Muscle layer of colon (tissue), 2 donors: Measurements from ENCODE around the gene AOPEP.

ENCODE experiments used
- H3K27ac ChIP-seq: one replicate; pipeline ENCODE4 v1.7.0; 2013; ENCODE audit warnings: low read depth, mild to moderate bottlenecking, low read length, moderate library complexity
- H3K27me3 ChIP-seq, 2 donors: one replicate each; pipeline ENCODE4 v1.7.0; 2013; ENCODE audit warnings: low read length in 2 of 2, mild to moderate bottlenecking in 2 of 2; ENCODE audit not compliant: insufficient read depth in 2 of 2, control insufficient read depth in 1 of 2
- H3K36me3 ChIP-seq: one replicate; pipeline ENCODE4 v1.7.0; 2013; ENCODE audit warnings: mild to moderate bottlenecking, low read length; ENCODE audit not compliant: insufficient read depth
- H3K4me1 ChIP-seq: one replicate; pipeline ENCODE4 v1.7.0; 2013; ENCODE audit warnings: mild to moderate bottlenecking, low read length; ENCODE audit not compliant: insufficient read depth
- H3K4me3 ChIP-seq, 2 donors: one replicate each; pipeline ENCODE4 v1.7.0; 2013; ENCODE audit warnings: low read length in 2 of 2, low read depth in 1 of 2, mild to moderate bottlenecking in 1 of 2, moderate library complexity in 1 of 2
- H3K9ac ChIP-seq: one replicate; pipeline ENCODE4 v1.7.0; 2013; ENCODE audit warnings: low read length
- H3K9me3 ChIP-seq: one replicate; pipeline ENCODE4 v1.7.0; 2013; ENCODE audit warnings: mild to moderate bottlenecking, low read length
- donor health status: abdominal sarcoma.
- donor health status: Adenocarcinoma of cecum.

The AOPEP gene

GRCh38 chr9:94991961-94992907 is 265.7 kb downstream of the AOPEP start:
- Histone ChIP-seq H3K27ac (no peak overlapping the region), H3K4me1 (peaks cover 21% of the 10 kb centered on the region), H3K4me3 (no peak overlapping the region), H3K9me3 (no peaks in the 10 kb centered on the region), H3K36me3 (no peaks in the 10 kb centered on the region), H3K9ac (no peak overlapping the region), H3K27me3 (no peaks in the 10 kb centered on the region)

GRCh38 chr9:94993160-94993820 is 266.8 kb downstream of the AOPEP start:
- Histone ChIP-seq H3K4me3 (no peak overlapping the region), H3K9ac (no peak overlapping the region), H3K4me1 (peaks cover 21% of the 10 kb centered on the region), H3K27ac (no peak overlapping the region), H3K9me3 (no peaks in the 10 kb centered on the region), H3K27me3 (no peaks in the 10 kb centered on the region), H3K36me3 (no peaks in the 10 kb centered on the region)

- no peak overlapping the region for H3K27ac ChIP-seq
- H3K9ac ChIP-seq, result no peak overlapping the region
- H3K4me1 ChIP-seq, result peaks cover 21% of the 10 kb centered on the region
- no peak overlapping the region for H3K4me3 ChIP-seq
- H3K9me3 ChIP-seq, result no peaks in the 10 kb centered on the region
- H3K36me3 ChIP-seq, result no peaks in the 10 kb centered on the region
- no peaks in the 10 kb centered on the region for H3K27me3 ChIP-seq
Observed at GRCh38 chr9:94993821-94994165, 267.3 kb downstream of the AOPEP start.

GRCh38 chr9:94995048-94995693 is 268.7 kb downstream of the AOPEP start:
- no peaks in the 10 kb centered on the region for H3K9me3 ChIP-seq
- no peaks in the 10 kb centered on the region for H3K36me3 ChIP-seq
- H3K4me3 ChIP-seq, result no peak overlapping the region
- no peak overlapping the region for H3K9ac ChIP-seq
- no peaks in the 10 kb centered on the region for H3K27me3 ChIP-seq
- H3K4me1 ChIP-seq, result peaks cover 29% of the 10 kb centered on the region
- H3K27ac ChIP-seq, result peak overlapping the region; percentile 77

- Histone ChIP-seq H3K9me3 (no peaks in the 10 kb centered on the region), H3K9ac (no peak overlapping the region), H3K4me1 (peaks cover 29% of the 10 kb centered on the region), H3K36me3 (no peaks in the 10 kb centered on the region), H3K27me3 (no peaks in the 10 kb centered on the region), H3K27ac (peak overlapping the region; percentile 77), H3K4me3 (no peak overlapping the region)
Observed at GRCh38 chr9:94996641-94997040, 270.1 kb downstream of the AOPEP start.

GRCh38 chr9:94997727-94998126 is 271.2 kb downstream of the AOPEP start:
- H3K27me3 ChIP-seq, result no peaks in the 10 kb centered on the region
- H3K9ac ChIP-seq, result no peak overlapping the region
- H3K9me3 ChIP-seq, result no peaks in the 10 kb centered on the region
- H3K36me3 ChIP-seq, result no peaks in the 10 kb centered on the region
- peaks cover 29% of the 10 kb centered on the region for H3K4me1 ChIP-seq
- no peak overlapping the region for H3K4me3 ChIP-seq
- no peak overlapping the region for H3K27ac ChIP-seq

GRCh38 chr9:94999832-95000231 is 273.3 kb downstream of the AOPEP start:
- H3K36me3 ChIP-seq, result no peaks in the 10 kb centered on the region
- H3K9me3 ChIP-seq, result no peaks in the 10 kb centered on the region
- no peak overlapping the region for H3K4me3 ChIP-seq
- H3K27me3 ChIP-seq, result no peaks in the 10 kb centered on the region
- peak overlapping the region; percentile 64 for H3K27ac ChIP-seq
- H3K9ac ChIP-seq, result no peak overlapping the region
- H3K4me1 ChIP-seq, result peaks cover 29% of the 10 kb centered on the region

- Histone ChIP-seq H3K9ac (peak overlapping the region; percentile 35), H3K27me3 (no peaks in the 10 kb centered on the region)
Observed at GRCh38 chr9:95000821-95001220, 274.3 kb downstream of the AOPEP start.

GRCh38 chr9:95001720-95002119 is 275.2 kb downstream of the AOPEP start:
- Histone ChIP-seq H3K27me3 (no peaks in the 10 kb centered on the region), H3K36me3 (no peaks in the 10 kb centered on the region), H3K4me1 (peaks cover 10% of the 10 kb centered on the region), H3K4me3 (no peak overlapping the region), H3K9ac (no peak overlapping the region), H3K9me3 (no peaks in the 10 kb centered on the region), H3K27ac (peak overlapping the region; percentile 74)

More at GRCh38 chr9:95000821-95001220, 274.3 kb downstream of the AOPEP start:
- Histone ChIP-seq H3K4me3 (peak overlapping the region in 1 of 2 donors; percentile 38), H3K9me3 (no peaks in the 10 kb centered on the region), H3K4me1 (peaks cover 19% of the 10 kb centered on the region), H3K27ac (peak overlapping the region; percentile 53), H3K36me3 (no peaks in the 10 kb centered on the region)

- H3K27ac ChIP-seq, result peak overlapping the region; percentile 74
- no peaks in the 10 kb centered on the region for H3K9me3 ChIP-seq
- peak overlapping the region; percentile 52 to 55 for H3K4me3 ChIP-seq
- peak overlapping the region; percentile 62 for H3K9ac ChIP-seq
- H3K27me3 ChIP-seq, result no peaks in the 10 kb centered on the region
- peaks cover 8% of the 10 kb centered on the region for H3K4me1 ChIP-seq
- H3K36me3 ChIP-seq, result no peaks in the 10 kb centered on the region
Observed at GRCh38 chr9:95003689-95004410, 277.4 kb downstream of the AOPEP start.
